Retinal pigment epithelial cell (primary cell): ENCODE data around the gene GNG7.
"Not testable (repeated sequence)": the region's sequence is repeated elsewhere in the genome, so short reads cannot be mapped to it uniquely, and the experiment has no call there.

Experiments used
- DNase-seq: peaks from one replicate; pipeline ENCODE4 v3.0.0-alpha.2; 2010; ENCODE audit warnings: low read depth
- H3K4me3 ChIP-seq: 2 replicates; pipeline ENCODE4 v1.5.1; 2011; ENCODE audit warnings: mild to moderate bottlenecking, low read length, control low read depth, moderate library complexity
- TF ChIP-seq, protein P1 (sequence below): conservative IDR thresholded peaks from 2 replicates; pipeline ENCODE4 v1.5.1; 2011; ENCODE audit warnings: low read depth, low read length, control low read depth, inconsistent platforms

GNG7 gene

DNA sequence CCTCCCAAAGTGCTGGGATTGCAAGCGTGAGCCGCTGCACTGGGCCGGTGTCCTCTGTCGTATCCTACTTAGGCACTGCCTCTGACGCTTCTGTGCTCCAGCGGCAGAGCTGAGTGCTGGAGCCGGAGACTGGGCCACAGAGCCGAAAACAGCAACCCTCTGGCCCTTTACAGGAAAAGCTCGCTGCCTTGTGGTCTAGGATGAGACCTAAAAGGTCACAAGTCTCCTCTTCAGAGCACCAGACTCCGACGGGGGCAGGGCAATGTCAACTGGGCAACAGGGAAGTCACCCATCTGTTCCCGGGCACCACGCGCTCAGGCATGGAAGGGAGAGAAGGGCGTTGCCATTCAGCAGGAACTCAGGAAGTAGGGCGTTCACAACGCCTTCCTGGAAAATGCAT is 134.9 kb downstream of the GNG7 start:
- TF ChIP-seq, protein P1, sequence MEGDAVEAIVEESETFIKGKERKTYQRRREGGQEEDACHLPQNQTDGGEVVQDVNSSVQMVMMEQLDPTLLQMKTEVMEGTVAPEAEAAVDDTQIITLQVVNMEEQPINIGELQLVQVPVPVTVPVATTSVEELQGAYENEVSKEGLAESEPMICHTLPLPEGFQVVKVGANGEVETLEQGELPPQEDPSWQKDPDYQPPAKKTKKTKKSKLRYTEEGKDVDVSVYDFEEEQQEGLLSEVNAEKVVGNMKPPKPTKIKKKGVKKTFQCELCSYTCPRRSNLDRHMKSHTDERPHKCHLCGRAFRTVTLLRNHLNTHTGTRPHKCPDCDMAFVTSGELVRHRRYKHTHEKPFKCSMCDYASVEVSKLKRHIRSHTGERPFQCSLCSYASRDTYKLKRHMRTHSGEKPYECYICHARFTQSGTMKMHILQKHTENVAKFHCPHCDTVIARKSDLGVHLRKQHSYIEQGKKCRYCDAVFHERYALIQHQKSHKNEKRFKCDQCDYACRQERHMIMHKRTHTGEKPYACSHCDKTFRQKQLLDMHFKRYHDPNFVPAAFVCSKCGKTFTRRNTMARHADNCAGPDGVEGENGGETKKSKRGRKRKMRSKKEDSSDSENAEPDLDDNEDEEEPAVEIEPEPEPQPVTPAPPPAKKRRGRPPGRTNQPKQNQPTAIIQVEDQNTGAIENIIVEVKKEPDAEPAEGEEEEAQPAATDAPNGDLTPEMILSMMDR = no peak
- DNase-seq = no peak
- no peak overlapping the region for H3K4me3 ChIP-seq

DNA sequence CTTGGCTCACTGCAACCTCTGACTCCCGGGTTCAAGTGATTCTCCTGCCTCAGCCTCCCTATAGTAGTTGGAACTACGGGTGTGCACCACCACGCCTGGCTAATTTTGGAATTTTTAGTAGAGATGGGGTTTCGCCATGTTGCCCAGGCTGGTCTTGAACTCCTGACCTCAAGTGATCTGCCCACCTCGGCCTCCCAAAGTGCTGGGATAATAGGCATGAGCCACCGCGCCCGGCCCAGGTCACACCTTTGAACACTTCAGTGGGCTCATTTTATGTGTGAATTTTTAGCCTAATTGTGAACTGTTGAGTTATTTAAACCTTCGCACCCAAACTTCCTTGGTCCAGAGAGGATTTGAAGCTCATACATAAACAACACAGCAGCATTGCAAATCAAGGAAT is 138.9 kb downstream of the GNG7 start:
- DNase-seq, H3K4me3 ChIP-seq: not testable (repeated sequence)

DNA sequence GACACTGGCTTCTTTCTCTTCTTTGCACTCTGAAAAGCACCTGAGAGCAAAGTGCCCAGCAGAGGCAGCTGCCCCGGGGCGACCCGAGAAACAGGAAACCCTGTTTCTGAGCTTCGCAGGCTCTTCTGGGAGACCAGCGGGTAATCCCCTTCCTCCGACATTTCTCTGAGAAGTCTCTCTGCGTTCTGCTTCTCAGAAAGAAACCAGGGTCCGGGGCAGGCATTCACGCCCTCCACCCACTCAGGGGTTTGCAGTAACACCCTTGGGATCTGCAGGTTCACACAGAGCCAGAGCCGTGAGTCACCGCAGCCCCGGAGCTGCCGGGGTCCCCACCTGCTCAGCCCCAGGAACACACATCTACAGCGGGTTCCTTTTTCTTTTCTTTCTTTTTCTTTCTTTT is 140.6 kb downstream of the GNG7 start:
- H3K4me3 ChIP-seq = peak overlapping the region; percentile 3
- DNase-seq = no peak
- TF ChIP-seq, protein P1 = no peak

DNA sequence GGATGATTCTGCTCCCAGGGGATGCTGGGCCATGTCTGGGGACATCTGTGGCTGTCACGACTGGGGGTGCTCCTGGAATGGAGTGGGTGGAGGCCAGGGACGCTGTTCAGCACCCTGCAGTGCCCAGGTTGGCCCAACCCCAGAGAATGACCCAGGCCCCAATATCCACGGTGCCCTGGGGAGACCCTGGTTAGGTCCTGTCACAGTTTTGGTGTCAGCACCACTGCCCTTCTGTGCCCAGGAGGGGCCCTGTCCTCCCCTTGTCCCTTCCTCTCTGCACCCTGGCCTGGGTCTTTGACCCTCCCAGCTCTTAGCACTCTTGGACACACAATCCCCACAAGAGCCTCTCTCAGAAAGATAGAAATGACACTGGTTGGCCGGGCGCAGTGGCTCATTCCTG is 141.3 kb downstream of the GNG7 start:
- H3K4me3 ChIP-seq = no peak overlapping the region
- no peak for DNase-seq
- TF ChIP-seq, protein P1 = no peak

DNA sequence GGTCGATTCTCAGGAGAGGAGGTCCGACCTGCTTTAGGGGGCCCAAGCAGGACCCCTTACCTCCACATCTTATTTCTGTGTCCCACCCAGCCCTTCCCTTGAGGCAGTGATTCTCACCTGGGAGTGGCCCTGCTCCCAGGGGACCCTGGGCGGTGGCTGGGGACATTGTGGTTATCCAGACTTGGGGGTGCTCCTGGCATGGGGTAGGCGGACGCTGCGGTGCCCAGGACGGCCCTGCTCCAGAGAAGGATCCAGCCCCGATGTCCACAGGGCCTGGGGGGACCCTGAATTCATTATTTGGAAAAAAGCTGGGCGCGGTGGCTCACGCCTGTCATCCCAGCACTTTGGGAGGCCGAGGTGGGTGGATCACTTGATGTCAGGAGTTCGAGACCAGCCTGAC is 142.1 kb downstream of the GNG7 start:
- no peak overlapping the region for H3K4me3 ChIP-seq
- no peak for DNase-seq
- TF ChIP-seq, protein P1 = no peak

DNA sequence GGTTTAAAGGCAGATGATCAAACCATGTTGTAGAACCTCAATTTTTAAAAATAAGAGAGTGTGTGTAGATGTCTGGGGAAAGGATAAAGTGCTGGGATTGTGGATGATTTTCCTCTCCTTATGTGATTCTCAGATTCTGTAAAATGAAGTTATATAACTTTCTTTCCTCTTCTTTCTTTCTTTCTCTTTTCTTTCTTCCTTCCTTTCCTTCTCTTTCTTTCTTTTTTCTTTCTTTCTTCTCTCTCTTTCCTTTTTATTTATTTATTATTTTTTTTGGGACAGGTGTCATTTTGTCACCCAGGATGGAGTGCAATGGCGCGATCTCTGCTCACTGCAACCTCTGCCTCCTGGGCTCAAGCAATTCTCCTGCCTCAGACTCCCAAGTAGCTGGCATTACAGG is 144.0 kb downstream of the GNG7 start:
- no peak for DNase-seq
- TF ChIP-seq, protein P1 = no peak
- no peak overlapping the region for H3K4me3 ChIP-seq

DNA sequence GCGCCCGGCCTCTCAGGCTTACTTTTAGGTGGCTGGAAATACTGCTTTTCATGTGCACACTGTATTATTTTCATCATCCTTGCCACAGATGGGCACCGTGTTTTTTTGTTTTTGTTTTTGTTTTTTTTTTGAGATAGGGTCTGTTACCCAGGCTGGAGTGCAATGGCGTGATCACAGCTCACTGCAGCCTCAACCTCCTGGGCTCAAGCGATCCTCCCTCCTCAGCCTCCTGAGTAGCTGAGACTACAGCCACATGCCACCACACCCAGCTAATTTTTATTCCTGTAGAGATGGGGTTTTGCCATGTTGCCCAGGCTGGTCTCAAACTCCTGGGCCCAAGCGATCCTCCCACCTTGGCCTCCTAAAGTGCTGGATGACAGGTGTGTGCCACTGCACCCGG is 144.4 kb downstream of the GNG7 start:
- DNase-seq, H3K4me3 ChIP-seq: not testable (repeated sequence)

DNA sequence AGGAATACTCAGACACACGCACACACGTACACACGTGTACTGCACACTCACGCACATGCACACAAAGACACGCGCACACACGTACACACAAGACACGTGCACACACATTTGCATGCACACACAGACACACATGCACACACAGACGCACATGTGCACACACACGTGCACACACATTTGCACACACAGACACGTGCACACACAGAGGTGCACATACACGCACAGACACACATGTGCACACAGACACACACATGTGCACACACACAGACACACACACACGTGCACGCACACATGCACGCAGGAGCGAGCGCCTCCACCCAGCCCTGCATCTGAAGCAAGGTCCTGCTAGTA is 145.4 kb downstream of the GNG7 start:
- TF ChIP-seq, protein P1 = no peak

More for the DNA sequence above, 145.4 kb downstream of the GNG7 start:
- DNase-seq = no peak
- H3K4me3 ChIP-seq = no peak overlapping the region
